Activated CD4-positive, alpha-beta T cell treated with anti-CD3 and anti-CD28 coated beads, Interleukin-2, amount 10 ng/mL, durations not matched to agents 7 days and 5 days (primary cell): ENCODE measurements around the gene MOB3A. TPM values are rescaled to one million over a fixed set of nuclear protein-coding genes. Genes with fewer than 3 reads are reported as not detected.

ENCODE experiments used
- CTCF ChIA-PET: fragments of 350-600 bp; sonication (Branson Sonifier 250); formaldehyde crosslinking; loops from one replicate; lab custom pipeline; 2021; ENCODE audit warnings: antibody characterized with exemption; lab: Charles Lee
- POLR2A ChIA-PET: fragments of 350-600 bp; sonication (Branson Sonifier 250); formaldehyde crosslinking; loops from one replicate; lab custom pipeline; 2021; ENCODE audit warnings: antibody characterized with exemption; lab: Charles Lee
- DNase-seq: peaks from one replicate; pipeline ENCODE4 v3.0.0-alpha.2; 2020
- H3K27ac Mint-ChIP-seq: one replicate; pipeline ENCODE4 v1.8.0; 2021; ENCODE audit warnings: mild to moderate bottlenecking, moderate library complexity, mixed read lengths
- H3K27me3 Mint-ChIP-seq: one replicate; pipeline ENCODE4 v1.8.0; 2021; ENCODE audit warnings: mixed read lengths
- H3K36me3 Mint-ChIP-seq: one replicate; pipeline ENCODE4 v1.8.0; 2021; ENCODE audit warnings: low read depth, mixed read lengths
- H3K4me1 Mint-ChIP-seq: one replicate; pipeline ENCODE4 v1.8.0; 2021; ENCODE audit warnings: mixed read lengths
- H3K4me3 Mint-ChIP-seq: one replicate; pipeline ENCODE4 v1.8.0; 2021; ENCODE audit warnings: mild to moderate bottlenecking, moderate library complexity, mixed read lengths
- H3K9me3 Mint-ChIP-seq: one replicate; pipeline ENCODE4 v1.8.0; 2021; ENCODE audit warnings: mixed read lengths
- total RNA-seq, 2 experiments: library from RNA; stranded (reverse); gene quantifications; one replicate each; pipeline ENCODE4 v1.2.3, GENCODE V29; 2021

MOB3A gene
- 100 to 1,000 TPM; 217 to 239 TPM for total RNA-seq

DNA sequence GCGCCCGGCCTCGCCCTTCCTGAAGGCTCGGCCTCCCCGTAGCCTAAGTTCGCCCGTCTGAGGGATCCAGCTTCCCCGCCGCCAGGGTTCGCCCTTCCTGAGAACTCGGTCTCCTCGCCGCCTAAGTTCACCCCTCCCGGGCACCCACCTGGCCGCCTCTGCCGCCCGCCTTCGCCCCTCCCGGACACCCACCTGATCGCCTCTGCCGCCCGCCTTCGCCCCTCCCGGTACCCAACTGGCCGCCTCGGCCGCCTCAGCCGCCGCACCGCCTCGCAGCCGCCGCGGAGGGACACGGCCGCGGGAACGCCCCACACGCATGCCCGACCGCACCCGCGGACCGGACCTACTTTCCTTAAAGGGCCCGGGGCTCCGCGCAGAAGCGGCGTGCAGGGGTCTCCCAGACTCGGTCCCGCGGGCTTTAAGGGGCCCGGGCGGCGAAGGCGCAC, at the start of gene MOB3A:
Gene MOB3A (minus strand): TSS at position 293 of the 446 bp plus-strand sequence. CDS start 17,766 bp downstream, outside the sequence.
- ChIA-PET CTCF (interaction anchor here (0.9 to 4.4 kb wide), 3 partner anchors 11 to 44 kb away, joined by 3 to 33 read pairs (median 3); no protein-coding TSS in a partner anchor), POLR2A (no interaction called here)
- H3K27ac Mint-ChIP-seq, result peak within 1 kb of the TSS; percentile 93
- H3K9me3 Mint-ChIP-seq, result no peaks in the 10 kb centered on the region
- H3K4me1 Mint-ChIP-seq, result peaks cover 32% of the 10 kb centered on the region
- peak within 1 kb of the TSS; percentile 99 for H3K4me3 Mint-ChIP-seq
- H3K27me3 Mint-ChIP-seq, result no peaks in the 10 kb centered on the region
- peaks cover 29% of the 10 kb centered on the region for H3K36me3 Mint-ChIP-seq
- peak; percentile 85 for DNase-seq

- Mint-ChIP-seq H3K36me3 (peaks cover 15% of the 10 kb centered on the region), H3K27me3 (no peaks in the 10 kb centered on the region), H3K4me1 (peaks cover 43% of the 10 kb centered on the region), H3K9me3 (no peaks in the 10 kb centered on the region), H3K4me3 (no peak overlapping the region), H3K27ac (peak overlapping the region; percentile 65)
- CTCF ChIA-PET, result interaction anchor here (1.0 kb wide), 1 partner anchor 48 kb away, joined by 3 read pairs; no protein-coding TSS in a partner anchor
- no peak for DNase-seq
- POLR2A ChIA-PET, result no interaction called here
Measured at GRCh38 chr19:2145831-2146241, 49.7 kb upstream of the MOB3A start.

- ChIA-PET POLR2A (no interaction called here), CTCF (no interaction called here)
- Mint-ChIP-seq H3K27me3 (no peaks in the 10 kb centered on the region), H3K27ac (no peak overlapping the region), H3K36me3 (peaks cover 13% of the 10 kb centered on the region), H3K4me3 (no peak overlapping the region), H3K9me3 (no peaks in the 10 kb centered on the region), H3K4me1 (peaks cover 30% of the 10 kb centered on the region)
- DNase-seq, result no peak
Measured at GRCh38 chr19:2144190-2144589, 48.1 kb upstream of the MOB3A start.

- no peaks in the 10 kb centered on the region for H3K27me3 Mint-ChIP-seq
Measured at GRCh38 chr19:2142173-2142829, 46.2 kb upstream of the MOB3A start.

DNA sequence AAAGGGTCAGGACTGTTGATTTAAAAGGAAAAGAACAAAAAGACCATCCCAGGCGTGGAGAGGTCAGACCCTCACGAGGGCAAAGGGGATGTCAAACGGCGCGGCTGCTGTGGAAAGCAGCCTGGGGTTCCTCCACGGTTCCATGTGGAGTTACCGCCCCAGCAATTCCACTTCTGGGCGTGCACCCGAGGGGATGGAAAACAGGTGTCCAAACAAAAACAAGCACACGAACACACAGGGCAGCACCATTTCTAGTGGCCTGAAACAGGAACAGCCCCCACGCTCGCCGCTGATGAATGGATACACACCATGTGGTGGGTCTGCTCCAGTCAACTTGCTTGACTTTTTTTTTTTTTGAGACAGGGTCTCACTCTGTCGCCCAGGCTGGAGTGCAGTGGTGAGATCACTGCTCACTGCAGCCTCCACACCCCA, 44.0 kb upstream of the MOB3A start:
- Mint-ChIP-seq H3K4me1 (peaks cover 5% of the 10 kb centered on the region), H3K27ac (no peak overlapping the region), H3K4me3 (no peak overlapping the region), H3K36me3 (peaks cover 8% of the 10 kb centered on the region), H3K27me3 (no peaks in the 10 kb centered on the region), H3K9me3 (no peaks in the 10 kb centered on the region)
- DNase-seq, result no peak
- ChIA-PET POLR2A (no interaction called here), CTCF (no interaction called here)

More at GRCh38 chr19:2142173-2142829, 46.2 kb upstream of the MOB3A start:
- Mint-ChIP-seq H3K4me1 (peaks cover 18% of the 10 kb centered on the region), H3K27ac (no peak overlapping the region), H3K9me3 (no peaks in the 10 kb centered on the region), H3K4me3 (no peak overlapping the region), H3K36me3 (peaks cover 6% of the 10 kb centered on the region)
- ChIA-PET POLR2A (no interaction called here), CTCF (interaction anchor here (0.6 to 2.0 kb wide), 3 partner anchors 14 to 407 kb away, joined by 3 to 6 read pairs (median 4); no protein-coding TSS in a partner anchor)
- no peak for DNase-seq

DNA sequence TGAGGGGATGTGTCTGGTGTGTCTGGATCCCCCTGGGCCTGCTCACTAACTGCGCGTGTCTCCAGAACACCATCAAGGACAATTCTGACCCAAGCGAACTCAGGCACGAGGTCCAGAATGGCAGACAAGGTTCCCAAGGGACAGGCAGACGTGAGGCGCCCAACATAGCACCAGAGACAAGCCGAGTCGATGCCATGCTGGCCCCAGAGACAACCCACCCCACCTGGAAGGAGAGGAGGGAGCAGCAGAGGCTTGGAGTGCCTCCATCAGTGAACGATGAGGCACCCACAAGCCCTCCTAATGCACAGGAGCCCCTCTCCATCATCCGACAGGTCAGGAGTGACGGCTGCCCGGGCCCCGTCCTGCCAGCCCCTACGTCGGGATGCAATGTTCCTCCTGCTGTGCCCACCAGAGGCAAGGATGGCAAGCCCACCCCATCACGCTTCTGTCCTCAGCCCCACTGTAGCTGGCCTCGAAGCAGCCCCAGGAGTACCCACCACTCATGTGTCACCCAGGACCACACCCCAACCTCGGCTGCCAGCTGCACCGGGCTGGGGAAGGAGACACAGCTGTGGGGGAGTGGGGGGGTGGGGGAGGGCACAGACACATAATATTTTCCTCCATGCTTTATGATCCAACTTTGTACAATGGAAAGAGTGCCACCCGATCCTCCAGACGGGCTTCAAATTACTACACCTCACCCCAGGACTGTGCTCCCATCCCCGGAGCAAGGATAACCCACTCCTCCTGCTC, 43.4 kb upstream of the MOB3A start:
- no peak for DNase-seq
- Mint-ChIP-seq H3K27ac (no peak overlapping the region), H3K27me3 (no peaks in the 10 kb centered on the region), H3K9me3 (no peaks in the 10 kb centered on the region), H3K36me3 (peaks cover 8% of the 10 kb centered on the region), H3K4me3 (no peak overlapping the region), H3K4me1 (peaks cover under 1% of the 10 kb centered on the region)
- CTCF ChIA-PET, result no interaction called here
- POLR2A ChIA-PET, result no interaction called here

- ChIA-PET POLR2A (no interaction called here), CTCF (interaction anchor here (1.2 kb wide), 1 partner anchor 68 kb away, joined by 3 read pairs; no protein-coding TSS in a partner anchor)
- H3K36me3 Mint-ChIP-seq, result peaks cover 10% of the 10 kb centered on the region
- H3K27ac Mint-ChIP-seq, result no peak overlapping the region
- H3K9me3 Mint-ChIP-seq, result no peaks in the 10 kb centered on the region
- no peaks in the 10 kb centered on the region for H3K4me1 Mint-ChIP-seq
- H3K27me3 Mint-ChIP-seq, result no peaks in the 10 kb centered on the region
- no peak overlapping the region for H3K4me3 Mint-ChIP-seq
- DNase-seq, result no peak
Measured at GRCh38 chr19:2138061-2138728, 42.1 kb upstream of the MOB3A start.

DNA sequence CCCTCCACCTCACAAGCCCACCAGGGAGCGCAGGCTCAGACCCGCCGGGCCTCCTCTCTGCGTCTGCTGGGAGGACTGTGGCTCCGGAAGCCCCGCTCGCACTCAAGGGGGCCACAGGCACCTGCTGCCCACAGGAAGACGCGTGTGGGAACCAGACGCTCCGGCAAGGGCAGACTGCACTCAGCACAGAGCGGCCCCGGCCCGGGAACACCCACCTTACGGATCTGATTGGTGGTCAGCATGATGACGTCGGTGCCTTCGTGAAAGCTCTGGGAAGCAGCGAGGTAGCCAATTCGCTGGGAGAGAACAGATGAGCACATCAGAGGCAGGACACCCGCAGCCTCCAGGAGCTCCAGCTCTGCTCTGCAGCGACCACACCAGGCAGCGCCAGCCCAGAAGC, 40.7 kb upstream of the MOB3A start:
- Mint-ChIP-seq H3K4me1 (no peaks in the 10 kb centered on the region), H3K4me3 (no peak overlapping the region), H3K36me3 (peaks cover 22% of the 10 kb centered on the region), H3K9me3 (no peaks in the 10 kb centered on the region), H3K27ac (no peak overlapping the region), H3K27me3 (no peaks in the 10 kb centered on the region)
- DNase-seq, result no peak
- POLR2A ChIA-PET, result no interaction called here
- CTCF ChIA-PET, result interaction anchor here (1.2 kb wide), 1 partner anchor 67 kb away, joined by 3 read pairs; no protein-coding TSS in a partner anchor

DNA sequence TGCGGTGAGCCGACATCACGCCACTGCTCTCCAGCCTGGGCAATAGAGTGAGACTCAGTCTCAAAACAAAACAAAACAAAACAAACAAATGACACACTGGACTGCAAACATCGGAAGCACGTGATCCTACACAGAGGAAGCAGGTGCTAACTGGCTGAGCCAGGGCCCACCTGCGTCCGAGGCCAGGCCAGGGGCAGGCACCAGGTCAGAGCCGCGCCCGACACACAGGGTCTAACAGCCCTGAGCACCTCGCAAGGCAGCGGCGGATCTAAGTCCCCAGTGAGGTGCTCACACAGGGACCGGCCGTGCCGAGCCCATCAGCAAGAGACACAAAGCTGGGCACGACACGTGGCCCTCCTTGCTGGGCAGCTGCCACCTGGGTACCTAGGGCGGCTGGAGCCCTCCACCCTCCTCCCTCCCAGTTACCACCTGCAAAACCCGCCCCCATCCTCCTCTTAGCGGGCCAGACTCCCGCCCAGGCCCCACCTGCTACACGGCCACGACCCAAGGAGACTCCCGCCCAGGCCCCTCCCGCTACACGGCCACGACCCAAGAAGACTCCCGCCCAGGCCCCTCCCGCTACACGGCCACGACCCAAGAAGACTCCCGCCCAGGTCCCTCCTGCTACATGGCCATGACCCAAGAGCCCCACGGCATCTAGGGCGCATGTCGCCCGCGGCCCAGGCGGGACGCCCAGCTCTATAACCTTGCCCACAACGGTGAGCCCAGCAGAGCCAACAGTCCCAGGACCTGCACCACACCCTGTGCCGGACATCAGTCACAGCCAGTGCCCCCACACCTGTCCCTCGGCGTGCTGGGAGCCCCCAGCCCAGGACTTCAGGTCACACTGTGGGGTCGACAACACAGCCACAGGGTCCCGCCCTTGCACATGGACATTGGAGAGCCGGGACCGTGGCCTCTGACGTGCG, 39.6 kb upstream of the MOB3A start:
- Mint-ChIP-seq H3K4me3 (no peak overlapping the region), H3K9me3 (no peaks in the 10 kb centered on the region), H3K4me1 (no peaks in the 10 kb centered on the region), H3K27me3 (no peaks in the 10 kb centered on the region), H3K27ac (no peak overlapping the region), H3K36me3 (peaks cover 27% of the 10 kb centered on the region)
- ChIA-PET POLR2A (no interaction called here), CTCF (interaction anchor here (1.5 kb wide), 1 partner anchor 15 kb away, joined by 3 read pairs; no protein-coding TSS in a partner anchor)
- DNase-seq, result no peak

DNA sequence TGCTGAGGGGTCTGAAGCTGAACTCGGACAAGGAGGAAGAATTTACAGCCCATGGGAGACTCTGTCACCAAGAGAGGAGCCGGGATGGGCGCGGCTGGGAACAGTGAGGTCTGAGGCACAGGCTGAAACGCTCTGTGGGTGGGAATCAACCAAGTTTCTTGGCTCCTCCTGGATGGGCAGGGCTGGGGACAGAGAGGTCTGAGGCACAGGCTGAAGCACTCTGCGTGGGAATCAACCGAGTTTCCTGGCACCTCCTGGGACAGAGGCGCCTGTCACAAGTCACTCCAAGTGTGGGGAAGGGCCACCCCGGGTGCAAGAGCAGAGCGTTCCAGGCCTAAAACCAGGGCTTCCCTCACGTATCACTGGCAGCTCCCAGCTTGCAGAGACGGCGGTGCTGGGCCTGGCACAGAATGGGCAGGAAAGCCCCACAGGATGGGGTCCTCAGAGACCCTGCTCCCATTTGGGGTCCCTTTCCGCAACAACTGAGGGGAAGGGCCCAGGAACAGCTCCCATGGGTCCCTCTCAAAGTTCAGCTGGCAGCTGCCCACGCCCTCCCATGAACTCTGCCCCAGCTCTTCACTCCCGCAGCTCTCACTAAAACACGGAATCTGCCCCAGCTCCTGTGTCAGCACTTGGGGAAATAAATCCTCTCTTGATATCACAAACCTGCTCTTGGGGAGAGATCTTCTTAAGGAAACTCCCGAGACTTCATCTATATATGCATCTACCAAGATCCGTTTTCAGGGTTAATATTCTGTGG, 36.8 kb upstream of the MOB3A start:
- no peak for DNase-seq
- Mint-ChIP-seq H3K27ac (no peak overlapping the region), H3K9me3 (no peaks in the 10 kb centered on the region), H3K36me3 (peaks cover 26% of the 10 kb centered on the region), H3K27me3 (no peaks in the 10 kb centered on the region), H3K4me1 (no peaks in the 10 kb centered on the region), H3K4me3 (no peak overlapping the region)
- ChIA-PET POLR2A (no interaction called here), CTCF (interaction anchor here (0.6 to 0.9 kb wide), 5 partner anchors 15 to 344 kb away, joined by 3 to 6 read pairs (median 4); no protein-coding TSS in a partner anchor)

- Mint-ChIP-seq H3K4me1 (no peaks in the 10 kb centered on the region), H3K27ac (no peak overlapping the region), H3K27me3 (no peaks in the 10 kb centered on the region), H3K9me3 (no peaks in the 10 kb centered on the region), H3K36me3 (peaks cover 26% of the 10 kb centered on the region), H3K4me3 (no peak overlapping the region)
- ChIA-PET CTCF (interaction anchor here (0.6 to 0.9 kb wide), 2 partner anchors 24 to 345 kb away, joined by 3 read pairs; no protein-coding TSS in a partner anchor), POLR2A (no interaction called here)
- DNase-seq, result no peak
Measured at GRCh38 chr19:2132191-2132590, 36.1 kb upstream of the MOB3A start.
